ENCODE data around the gene HESX1.

Gene HESX1

GRCh38 chr3:57199895-57200297 lies at the start of gene HESX1:
Gene HESX1 (minus strand): TSS chr3:57199978. CDS start chr3:57199918, 60 bp downstream.
- DNase-seq (ENCODE audit: extremely low read depth in 1 of 2, low read depth in 1 of 2) = no peak

DNA sequence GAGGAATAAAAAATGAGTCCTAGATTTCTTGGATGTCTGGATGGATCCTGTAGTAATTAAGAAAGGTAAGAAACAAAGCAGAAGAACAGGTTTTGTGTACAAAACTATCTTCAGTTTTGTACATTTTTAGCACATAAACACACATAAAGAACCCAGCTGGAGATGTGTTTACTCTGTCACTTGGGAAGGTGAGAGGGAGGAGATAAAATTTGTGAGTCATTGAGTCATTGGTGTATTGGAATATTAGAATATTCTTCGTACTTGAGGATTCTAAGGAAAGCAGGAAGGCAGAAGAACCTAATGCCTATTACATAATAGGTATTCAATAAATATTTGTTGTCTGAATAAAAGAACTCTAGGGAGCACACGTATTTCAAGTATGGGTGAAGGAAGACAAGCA lies 45.2 kb upstream of the HESX1 start:
- no peak for DNase-seq (ENCODE audit: extremely low read depth in 1 of 2, low read depth in 1 of 2)

GRCh38 chr3:57234613-57235575 lies 35.1 kb upstream of the HESX1 start:
- no peak for DNase-seq (ENCODE audit: extremely low read depth in 1 of 2, low read depth in 1 of 2)

DNA sequence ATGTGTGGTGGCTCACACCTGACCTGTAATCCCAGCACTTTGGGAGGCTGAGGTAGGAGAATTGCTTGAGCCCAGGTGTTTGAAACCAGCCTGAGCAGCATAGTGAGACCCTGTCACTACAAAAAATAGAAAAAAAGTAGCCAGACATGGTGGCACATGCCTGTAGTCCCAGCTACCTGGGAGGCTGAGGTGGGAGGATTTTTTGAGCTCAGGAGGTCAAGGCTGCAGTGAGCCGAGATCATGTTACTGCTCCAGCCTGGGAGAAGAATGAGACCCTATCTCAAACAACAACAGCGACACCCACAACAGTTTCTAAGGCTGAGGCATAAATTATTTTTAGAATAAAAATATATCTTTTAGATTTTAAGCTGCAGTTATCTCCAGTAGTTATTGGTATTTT lies 34.0 kb upstream of the HESX1 start:
- no peak for DNase-seq (ENCODE audit: extremely low read depth in 1 of 2, low read depth in 1 of 2)

DNA sequence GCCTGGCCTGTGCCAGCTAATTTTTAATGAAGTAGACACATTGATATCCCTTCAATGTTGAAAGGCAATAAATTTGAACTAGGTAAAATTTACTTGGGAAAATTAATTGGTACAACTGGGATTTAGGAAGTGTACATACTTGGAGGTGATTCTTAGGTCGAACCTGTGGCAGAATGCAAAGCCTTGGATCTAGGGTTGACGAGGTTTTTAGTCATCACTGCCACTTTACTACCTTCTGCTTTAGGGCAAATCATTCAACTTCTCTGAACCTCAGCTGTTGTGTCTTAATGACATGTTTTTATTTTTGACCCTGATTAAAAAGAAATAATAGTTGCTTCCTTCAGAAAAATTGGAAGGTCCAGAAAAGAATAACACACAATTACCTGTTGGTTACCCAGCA lies 30.2 kb upstream of the HESX1 start:
- no peak for DNase-seq (ENCODE audit: extremely low read depth in 1 of 2, low read depth in 1 of 2)

GRCh38 chr3:57227930-57228751 lies 28.4 kb upstream of the HESX1 start:
- DNase-seq (ENCODE audit: extremely low read depth in 1 of 2, low read depth in 1 of 2) = peak in 1 of 2 donors; percentile 11

DNA sequence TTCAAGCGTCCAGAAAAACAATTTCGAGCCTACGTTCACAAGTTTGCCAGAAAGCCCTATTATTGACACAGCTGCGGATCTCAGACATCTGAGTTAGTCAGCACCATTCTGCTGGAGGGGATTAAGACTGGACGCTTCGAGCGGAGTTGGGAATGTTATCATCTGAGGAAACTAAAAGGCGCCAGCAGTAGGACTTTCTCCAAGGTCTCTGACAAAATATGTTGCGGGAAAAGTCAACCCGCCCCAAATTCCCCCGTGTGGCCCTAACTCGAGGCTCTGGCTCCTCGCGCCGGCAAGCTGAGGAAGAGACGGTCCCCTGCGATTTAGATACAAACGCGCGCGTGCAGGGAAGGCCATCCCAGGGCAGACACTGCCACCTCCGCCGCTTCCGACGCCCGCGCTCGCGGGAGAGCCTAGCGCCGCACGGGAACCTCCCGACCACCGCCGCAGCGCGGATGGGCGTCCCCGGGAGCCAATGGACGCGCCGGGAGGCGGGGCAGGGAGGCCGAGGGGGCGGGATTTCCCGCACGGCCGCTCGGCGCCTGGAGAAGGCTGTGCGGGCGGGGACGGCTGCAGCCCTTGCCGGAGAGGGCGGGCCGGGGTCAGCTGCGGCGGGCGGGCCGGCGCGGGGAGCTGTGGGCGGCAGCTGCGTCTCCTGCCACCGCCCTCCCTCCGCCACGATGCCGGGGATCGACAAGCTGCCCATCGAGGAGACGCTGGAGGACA lies 27.6 kb upstream of the HESX1 start, which contains the start of gene APPL1:
Gene APPL1, plus strand, starts transcription at position 526 of the 726 bp plus-strand sequence. Its CDS starts 155 bp downstream, at position 681.
- DNase-seq (ENCODE audit: extremely low read depth in 1 of 2, low read depth in 1 of 2) = peak; percentile 80 to 82

- DNase-seq (ENCODE audit: extremely low read depth in 1 of 2, low read depth in 1 of 2) = no peak
Observed at GRCh38 chr3:57226176-57226575, 26.4 kb upstream of the HESX1 start.

DNA sequence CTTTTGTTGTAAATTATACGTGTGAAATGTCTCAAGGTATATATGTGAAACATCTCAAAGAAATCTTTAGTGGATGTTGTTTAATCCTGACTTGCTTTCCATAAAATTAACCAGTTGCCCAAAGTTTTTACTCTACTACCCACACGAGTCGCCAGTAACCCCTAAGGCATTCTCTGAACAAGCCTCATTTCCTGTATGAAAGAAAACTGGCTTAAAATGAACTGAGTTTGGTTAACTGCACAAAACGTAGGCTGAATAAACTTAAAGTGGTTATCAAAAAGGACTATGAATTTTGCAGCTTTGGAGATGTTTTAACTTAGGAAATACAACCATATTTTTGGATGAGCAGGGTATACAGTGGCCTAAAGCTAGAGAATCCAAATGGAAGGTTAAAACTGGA lies 25.1 kb upstream of the HESX1 start:
- no peak for DNase-seq (ENCODE audit: extremely low read depth in 1 of 2, low read depth in 1 of 2)

DNA sequence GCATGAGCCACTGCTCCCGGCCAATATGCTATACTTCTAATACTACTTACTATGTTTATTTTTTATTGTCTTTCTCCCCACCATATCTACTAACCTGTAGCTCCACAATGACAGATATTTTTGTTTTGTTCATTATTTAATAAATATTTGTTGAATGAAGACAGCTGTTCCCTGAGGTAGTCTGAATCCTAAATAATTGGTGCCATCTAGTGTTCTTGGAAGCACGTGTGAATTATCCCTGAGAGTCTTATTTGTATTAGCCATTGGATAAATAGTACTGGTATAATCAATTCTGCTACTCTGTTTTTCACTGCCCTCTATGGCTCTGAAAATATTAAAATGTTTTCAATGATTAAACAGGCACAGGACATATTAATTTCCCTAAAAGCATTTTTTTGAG lies 22.1 kb upstream of the HESX1 start:
- no peak for DNase-seq (ENCODE audit: extremely low read depth in 1 of 2, low read depth in 1 of 2)

- no peak for DNase-seq (ENCODE audit: extremely low read depth in 1 of 2, low read depth in 1 of 2)
Observed at GRCh38 chr3:57206423-57206822, 6.6 kb upstream of the HESX1 start.

GRCh38 chr3:57194641-57195040 lies 5.1 kb downstream of the HESX1 start:
- no peak for DNase-seq (ENCODE audit: extremely low read depth in 1 of 2, low read depth in 1 of 2)

DNA sequence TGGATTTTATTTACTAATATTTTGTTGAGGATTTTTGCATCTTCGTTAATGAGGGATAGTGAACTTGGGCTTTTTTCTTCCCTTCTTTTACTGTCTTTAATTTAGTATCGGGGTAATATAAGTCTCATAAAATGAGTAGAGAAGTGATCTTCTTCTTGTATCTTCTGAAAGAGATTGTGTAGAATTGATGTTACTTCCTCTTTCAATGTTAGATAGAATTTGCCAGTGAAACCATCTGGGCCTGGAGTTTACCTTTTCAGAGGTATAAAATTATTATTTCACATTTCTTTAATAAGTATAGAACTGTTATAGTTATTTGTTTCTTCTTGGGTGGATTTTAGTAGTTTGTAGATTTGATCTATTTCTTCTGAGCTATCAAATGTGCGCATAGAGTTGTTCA lies 7.8 kb downstream of the HESX1 start:
- no peak for DNase-seq (ENCODE audit: extremely low read depth in 1 of 2, low read depth in 1 of 2)

GRCh38 chr3:57184526-57184925 lies 15.3 kb downstream of the HESX1 start:
- DNase-seq (ENCODE audit: extremely low read depth in 1 of 2, low read depth in 1 of 2) = no peak

DNA sequence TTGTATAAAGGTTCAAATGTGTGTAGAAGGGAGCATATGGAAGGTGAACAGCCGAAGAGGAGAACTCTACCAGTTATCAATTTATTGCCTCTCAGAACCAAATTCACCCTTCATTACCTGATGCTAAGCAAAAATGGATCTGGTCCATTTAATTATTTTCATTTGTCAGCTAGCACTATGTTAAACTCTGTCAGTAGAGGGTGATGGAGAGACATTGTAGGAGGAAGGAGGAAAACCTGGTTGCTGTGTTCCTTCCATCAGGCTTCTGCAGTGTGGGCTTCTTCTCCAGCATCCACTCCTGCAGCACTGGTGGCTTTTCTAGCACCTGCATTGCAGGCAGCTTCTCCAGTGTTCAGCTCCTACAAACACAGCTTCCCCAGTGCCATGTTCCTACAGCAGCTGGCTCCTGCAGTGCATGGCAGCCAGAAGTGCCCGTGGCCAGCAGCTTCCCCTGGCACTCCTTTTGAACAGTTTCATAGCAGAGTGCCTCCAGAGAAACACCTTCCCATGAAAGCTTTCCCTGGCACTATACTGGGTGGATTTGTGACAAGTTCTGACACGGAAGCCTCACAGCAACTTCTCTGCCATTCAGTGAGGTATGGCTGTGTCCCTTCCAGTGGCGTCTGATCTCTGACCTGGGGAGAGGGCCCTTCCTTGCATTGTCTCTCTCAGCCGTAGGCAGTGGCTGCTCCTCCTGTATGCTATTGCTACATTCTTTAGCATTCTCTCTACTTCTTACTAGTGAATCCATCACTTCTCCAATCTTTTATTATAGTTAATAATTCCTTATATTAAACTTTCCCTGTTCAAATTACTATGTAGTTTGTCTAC lies 20.0 kb downstream of the HESX1 start:
- DNase-seq (ENCODE audit: extremely low read depth in 1 of 2, low read depth in 1 of 2) = no peak

DNA sequence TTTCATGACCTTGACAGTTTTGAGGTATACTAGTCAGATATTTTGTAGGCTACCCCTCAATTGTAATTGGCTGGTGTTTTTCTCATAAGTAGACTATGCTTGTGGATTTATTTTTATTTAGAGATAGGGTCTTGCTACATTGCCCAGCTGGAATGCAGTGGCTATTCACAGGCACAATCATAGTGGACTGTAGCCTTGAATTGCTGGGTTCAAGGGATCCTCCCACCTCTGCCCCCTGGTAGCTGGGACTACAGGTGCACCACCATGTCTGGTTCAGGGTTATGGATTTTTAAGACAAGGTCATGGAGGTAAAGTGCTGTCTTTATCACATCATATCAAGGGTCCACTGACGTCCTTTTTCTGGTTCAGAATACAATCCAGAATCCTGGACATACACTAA lies 23.7 kb downstream of the HESX1 start:
- DNase-seq (ENCODE audit: extremely low read depth in 1 of 2, low read depth in 1 of 2) = no peak

DNA sequence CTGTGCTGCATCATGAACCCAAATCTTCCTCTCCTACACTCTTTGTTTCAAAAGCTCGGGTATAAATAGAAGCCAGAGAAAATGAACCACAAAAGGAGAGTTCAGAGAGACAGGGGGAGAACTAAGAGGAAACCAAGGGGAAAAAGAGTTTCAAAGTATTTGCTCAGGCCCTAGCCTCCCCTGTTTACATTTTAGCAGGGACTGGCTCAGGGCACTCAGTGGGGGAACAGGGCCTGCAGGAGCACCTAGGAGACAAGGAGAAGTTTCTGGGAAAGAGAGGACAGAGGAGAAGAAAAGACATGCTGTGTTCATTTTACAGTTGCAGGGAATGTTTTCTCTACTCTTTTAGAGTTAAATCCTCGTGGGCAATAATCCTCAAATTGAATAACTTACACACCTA lies 26.1 kb downstream of the HESX1 start:
- DNase-seq (ENCODE audit: extremely low read depth in 1 of 2, low read depth in 1 of 2) = no peak

- no peak for DNase-seq (ENCODE audit: extremely low read depth in 1 of 2, low read depth in 1 of 2)
Observed at GRCh38 chr3:57170946-57171345, 28.8 kb downstream of the HESX1 start.

- DNase-seq (ENCODE audit: extremely low read depth in 1 of 2, low read depth in 1 of 2) = peak; percentile 38 to 39
Observed at GRCh38 chr3:57169872-57170623, 29.7 kb downstream of the HESX1 start.
